ENCODE measurements around the gene IFIT5.

The IFIT5 gene, protein sequence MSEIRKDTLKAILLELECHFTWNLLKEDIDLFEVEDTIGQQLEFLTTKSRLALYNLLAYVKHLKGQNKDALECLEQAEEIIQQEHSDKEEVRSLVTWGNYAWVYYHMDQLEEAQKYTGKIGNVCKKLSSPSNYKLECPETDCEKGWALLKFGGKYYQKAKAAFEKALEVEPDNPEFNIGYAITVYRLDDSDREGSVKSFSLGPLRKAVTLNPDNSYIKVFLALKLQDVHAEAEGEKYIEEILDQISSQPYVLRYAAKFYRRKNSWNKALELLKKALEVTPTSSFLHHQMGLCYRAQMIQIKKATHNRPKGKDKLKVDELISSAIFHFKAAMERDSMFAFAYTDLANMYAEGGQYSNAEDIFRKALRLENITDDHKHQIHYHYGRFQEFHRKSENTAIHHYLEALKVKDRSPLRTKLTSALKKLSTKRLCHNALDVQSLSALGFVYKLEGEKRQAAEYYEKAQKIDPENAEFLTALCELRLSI

DNA sequence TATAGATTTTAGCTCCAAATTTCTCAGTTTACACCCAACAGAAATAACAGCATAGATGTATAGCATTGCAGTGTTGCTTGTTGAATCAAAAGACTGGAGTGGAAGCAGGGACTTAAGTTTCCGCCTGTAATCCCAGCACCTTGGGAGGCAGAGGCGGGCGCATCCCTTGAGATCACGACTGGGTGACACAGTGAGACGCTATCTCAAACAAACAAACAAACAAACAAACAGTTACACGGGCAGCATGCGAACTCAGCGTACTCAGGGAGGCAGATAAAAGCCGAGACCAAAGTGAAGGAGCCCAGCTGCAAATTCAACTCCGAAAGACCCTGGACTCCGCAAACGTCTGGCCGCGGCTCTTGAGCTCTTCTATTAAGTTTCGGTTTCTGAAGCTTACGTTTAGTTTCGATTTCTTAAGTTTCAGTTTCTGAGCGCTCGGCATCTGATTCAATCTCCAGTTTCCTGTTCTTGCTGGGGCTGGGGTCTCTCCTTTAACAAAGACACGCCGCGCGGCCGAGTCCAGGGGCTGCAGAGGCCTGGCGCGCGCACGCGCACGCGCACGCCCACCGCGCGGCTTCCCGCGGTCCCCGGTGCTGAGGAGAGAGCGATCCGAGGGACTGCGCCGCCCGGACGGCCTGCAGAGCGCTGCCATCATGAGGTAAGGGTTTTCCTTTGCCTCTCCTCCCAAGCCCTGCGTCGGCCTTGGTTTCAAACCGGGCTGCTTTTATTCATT, at the start of gene IFIT5:
IFIT5 (plus strand) TSS at position 423 of the 733 bp plus-strand sequence; CDS start at position 654, 231 bp downstream.
- peak; percentile 85 to 88 for DNase-seq
- TF ChIP-seq POLR2A (IDR thresholded peaks at IDR 0.05; ENCODE audit: low read length) (peak; percentile 40), GATA1 (IDR thresholded peaks at IDR 0.05; ENCODE audit: low read depth, low read length) (no peak)

DNA sequence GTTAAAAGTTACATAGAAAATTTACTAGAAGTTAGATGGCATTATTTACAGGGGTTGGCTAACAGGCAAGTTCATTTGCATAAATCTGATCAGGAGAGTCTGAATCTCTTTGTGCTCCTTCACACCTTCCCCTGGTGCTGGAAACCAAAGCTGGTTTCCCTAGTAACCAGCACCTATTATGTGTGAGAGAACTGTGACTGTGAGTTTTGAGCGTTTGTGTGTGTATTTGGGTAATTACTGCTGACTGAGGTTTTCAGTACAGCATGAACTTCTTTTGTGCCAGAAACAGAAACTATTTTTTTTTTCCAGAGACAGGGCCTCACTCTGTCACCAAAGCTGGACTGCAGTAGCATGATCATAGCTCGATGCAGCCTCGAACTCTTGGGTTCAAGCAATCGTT, 46.8 kb upstream of the IFIT5 start:
- TF ChIP-seq GATA1 (IDR thresholded peaks at IDR 0.05; ENCODE audit: low read depth, low read length) (no peak), POLR2A (IDR thresholded peaks at IDR 0.05; ENCODE audit: low read length) (no peak)
- DNase-seq = no peak

DNA sequence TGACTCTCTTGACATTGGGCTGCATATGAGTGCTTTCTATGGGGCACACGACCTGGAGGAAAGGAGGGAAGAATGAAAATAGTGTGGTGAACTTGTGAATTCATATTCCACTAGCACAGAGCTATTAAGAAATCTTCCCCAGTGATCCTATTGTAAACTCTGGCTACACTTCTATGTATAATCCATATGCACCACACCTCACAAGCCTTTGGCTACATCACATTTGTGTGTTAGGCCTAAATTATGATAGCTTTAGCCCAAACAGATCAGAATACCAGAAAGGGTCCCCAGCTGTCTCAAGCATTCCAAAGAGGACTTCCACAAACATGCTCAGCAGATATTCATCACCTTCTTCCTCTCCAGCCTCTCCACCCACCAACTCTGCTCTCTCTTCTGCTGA, 46.2 kb upstream of the IFIT5 start:
- TF ChIP-seq POLR2A (IDR thresholded peaks at IDR 0.05; ENCODE audit: low read length) (no peak), GATA1 (IDR thresholded peaks at IDR 0.05; ENCODE audit: low read depth, low read length) (no peak)
- no peak for DNase-seq

DNA sequence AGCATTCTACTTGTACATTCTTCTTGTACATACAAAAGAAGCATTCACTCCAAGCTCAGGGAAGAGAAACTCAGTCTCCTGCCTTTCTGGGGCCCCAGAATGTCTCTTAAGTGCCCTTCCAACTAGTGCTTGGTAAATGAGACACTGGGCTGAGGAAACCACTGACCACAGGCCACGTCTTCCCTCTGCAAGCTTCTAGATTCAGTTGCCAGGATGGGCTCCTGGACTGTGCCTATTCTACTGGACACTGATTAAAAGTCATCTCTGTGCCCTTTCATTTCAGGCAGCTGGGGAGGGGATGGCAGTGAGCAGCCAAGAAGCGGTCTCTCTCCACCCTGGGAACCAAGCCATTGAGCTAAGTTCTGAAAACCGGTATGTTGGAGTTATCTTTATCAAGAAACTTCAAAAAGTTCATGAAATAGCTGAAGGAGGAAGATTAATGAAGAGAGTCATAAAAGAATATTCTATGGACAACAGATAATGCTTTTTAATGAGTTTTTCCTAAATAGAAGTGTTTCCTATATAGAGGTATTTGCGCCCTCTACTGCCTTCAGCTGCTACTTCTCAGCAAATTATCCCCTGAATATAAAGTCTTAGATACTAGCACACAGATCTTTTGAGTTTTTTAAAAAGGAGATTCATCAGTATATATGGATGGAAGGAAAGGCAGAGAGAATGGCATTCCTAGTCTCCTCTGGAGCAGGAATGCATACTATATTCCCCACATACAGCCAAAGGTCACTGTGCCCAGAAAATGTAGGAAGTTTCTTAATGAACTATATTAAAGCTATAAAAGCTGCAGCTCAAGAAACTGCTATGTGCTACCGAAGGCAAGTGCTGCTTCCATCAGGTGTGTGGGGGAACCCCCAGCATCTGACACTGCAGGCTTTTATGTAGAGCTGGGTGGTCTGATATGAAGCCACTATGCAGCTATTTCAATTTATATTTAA, 44.9 kb upstream of the IFIT5 start:
- no peak for TF ChIP-seq GATA1 (IDR thresholded peaks at IDR 0.05; ENCODE audit: low read depth, low read length)
- TF ChIP-seq POLR2A (IDR thresholded peaks at IDR 0.05; ENCODE audit: low read length) = no peak
- DNase-seq = peak; percentile 35 to 39

DNA sequence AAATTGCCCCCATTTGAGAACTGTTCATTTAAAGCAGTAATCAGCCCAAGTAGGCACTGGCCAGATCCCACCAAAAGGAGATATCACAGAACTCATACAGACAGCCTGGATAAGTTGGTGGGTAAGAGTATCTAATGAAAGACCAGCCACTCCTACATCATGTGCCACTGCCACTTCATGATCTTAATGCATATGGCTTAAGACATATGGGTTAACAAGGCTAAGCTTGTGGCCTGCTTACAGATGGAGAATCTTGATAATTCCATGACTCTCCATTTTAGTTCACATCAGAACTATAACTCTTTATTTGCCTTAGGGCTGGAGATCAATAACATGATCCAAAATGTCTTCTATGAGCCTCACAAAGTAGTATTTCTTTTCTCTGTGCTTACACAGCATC, 43.3 kb upstream of the IFIT5 start:
- TF ChIP-seq GATA1 (IDR thresholded peaks at IDR 0.05; ENCODE audit: low read depth, low read length) = no peak
- TF ChIP-seq POLR2A (IDR thresholded peaks at IDR 0.05; ENCODE audit: low read length) = no peak
- peak; percentile 50 to 82 for DNase-seq

DNA sequence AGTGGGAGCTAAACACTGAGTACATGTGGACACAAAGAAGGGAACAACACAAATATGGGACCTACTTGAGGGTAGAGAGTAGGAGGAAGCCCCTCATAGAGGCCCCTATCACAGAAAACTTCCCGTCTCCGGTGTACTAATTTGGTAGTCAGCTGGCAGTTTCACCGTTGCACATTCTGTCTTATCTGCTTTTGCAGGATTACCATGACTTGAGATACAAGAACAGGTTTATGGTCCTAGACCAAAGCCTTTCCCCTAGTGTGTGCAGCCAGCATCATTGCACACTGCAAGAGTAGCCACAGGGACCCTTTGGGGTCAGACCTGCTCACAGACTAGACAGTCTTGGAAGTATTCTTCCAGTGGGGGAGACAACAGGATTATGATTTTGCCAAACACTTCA, 42.4 kb upstream of the IFIT5 start:
- TF ChIP-seq GATA1 (IDR thresholded peaks at IDR 0.05; ENCODE audit: low read depth, low read length) (no peak), POLR2A (IDR thresholded peaks at IDR 0.05; ENCODE audit: low read length) (no peak)
- peak; percentile 50 to 73 for DNase-seq

DNA sequence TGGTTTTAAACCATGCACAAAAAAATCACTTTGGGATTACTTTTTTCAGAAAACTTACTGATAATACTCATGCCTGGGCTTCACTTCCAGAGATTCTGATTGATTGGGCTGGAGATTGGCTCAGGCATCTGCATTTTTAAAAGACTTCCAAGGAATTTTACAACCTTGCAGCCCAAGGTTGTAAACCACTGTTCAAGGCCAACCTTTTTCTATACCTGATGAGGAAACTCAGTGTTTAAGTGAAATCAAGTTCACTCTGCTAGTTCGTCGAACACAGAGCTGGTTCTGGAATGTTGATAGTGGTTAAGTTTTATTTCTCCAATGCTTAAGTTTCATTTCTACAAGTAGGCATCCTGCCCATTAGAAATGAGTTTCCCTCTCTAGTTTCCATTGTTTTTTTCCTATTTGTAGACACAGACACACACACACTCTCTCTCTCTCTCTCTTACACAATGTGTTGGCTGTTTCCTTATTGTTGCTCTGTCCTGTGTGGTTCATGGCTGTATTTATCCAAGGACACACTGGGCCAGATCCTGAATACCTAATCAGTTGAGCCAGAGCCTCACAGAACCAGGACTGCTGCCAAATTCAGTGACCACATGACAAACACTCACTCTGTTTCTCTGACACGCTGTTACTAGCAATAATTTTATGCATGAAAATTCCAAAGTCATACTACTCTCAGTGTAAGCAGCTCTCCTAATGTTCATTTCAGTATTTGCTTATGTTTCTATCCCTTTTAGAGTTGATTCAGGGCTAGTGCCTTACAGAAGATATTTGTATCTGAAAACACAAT, 40.3 kb upstream of the IFIT5 start:
- DNase-seq = peak; percentile 88 to 91
- TF ChIP-seq POLR2A (IDR thresholded peaks at IDR 0.05; ENCODE audit: low read length) = no peak
- no peak for TF ChIP-seq GATA1 (IDR thresholded peaks at IDR 0.05; ENCODE audit: low read depth, low read length)

DNA sequence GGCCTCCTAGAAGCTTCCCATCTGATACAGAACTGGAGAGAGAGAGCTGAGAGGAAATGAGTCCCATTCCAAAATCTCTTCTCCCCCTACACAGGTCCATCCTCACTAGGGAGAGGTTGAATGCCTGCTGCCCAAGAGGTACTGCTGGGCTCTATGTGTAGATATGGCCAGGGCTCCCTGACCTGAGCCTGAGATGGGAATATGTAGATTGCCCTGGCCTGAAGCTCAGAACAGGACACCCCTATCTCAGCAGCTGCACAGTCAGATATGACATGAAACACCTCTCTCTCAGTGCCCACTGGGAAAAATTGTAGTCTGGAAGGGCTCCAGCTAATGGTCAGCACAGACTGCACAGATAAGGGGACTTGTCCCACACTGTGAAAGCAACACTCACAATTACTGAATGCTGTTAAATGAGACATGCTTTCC, 39.6 kb upstream of the IFIT5 start:
- TF ChIP-seq POLR2A (IDR thresholded peaks at IDR 0.05; ENCODE audit: low read length) (no peak), GATA1 (IDR thresholded peaks at IDR 0.05; ENCODE audit: low read depth, low read length) (peak; percentile 19)
- peak; percentile 85 to 92 for DNase-seq

DNA sequence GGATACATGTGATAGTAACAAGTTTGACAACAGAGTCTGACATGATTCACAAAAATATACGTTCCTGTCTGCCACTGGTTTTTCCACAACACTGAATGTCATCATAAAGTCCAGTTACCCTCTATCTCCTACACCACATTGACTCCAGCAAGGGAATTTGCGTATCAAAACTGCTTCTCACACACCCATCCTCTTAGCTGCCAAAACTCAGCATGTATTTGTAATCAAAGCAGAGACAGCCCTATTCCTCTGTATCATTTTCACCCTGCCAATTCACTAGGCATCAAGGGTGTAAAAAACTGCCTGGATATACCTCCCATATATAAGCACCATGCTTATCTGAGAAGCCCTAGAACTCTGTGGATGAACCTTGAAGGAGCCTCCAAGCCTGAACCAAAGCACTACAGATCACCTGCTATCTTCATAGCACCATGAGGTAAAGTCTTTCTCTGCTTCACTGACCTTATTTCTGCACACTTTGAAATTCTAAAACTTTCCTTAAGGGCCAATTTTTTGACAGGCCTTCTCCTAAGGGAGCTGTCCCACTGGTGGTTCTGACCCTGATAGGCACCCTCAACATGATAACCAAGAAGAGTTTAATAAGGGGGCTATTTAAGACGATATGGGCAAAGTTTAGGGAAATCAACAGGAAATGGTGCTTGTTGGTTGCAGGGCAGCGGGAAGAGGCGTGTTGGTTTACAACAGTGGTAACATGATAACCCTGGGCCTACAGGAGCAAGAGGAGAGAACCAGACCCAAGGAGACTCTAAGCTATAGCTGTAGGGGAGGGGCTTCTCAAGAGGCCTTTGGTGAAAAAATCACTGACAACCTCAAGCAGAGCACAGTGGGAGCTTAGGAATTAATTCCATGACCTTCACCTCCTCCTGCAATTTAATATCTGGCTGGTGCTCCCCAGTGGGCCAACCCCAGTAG, 36.4 kb upstream of the IFIT5 start, which contains the start of gene IFIT1B:
IFIT1B (plus strand) TSS at position 352 of the 933 bp plus-strand sequence; CDS start at position 432, 80 bp downstream.
- TF ChIP-seq POLR2A (IDR thresholded peaks at IDR 0.05; ENCODE audit: low read length) (no peak), GATA1 (IDR thresholded peaks at IDR 0.05; ENCODE audit: low read depth, low read length) (no peak)
- DNase-seq = peak; percentile 64 to 71

DNA sequence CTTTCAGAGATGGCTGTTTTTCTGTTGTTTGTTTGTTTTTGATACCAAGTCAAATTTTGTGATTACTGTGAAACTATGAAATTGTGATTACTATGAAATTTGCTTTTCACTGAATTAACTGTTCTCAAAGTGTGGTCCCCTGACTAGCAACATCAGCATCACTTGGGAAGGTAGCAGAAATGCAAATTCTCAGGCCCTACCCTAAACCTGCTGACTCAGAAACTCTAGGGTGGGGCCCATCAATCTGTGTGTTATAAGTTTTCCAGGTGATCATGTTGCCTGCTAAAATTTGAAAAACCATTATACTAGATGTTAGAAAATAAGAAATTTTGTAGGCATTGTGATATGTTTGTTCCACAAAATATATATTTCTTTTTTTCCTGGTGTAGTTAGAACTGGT, 35.3 kb upstream of the IFIT5 start:
- TF ChIP-seq POLR2A (IDR thresholded peaks at IDR 0.05; ENCODE audit: low read length) = no peak
- TF ChIP-seq GATA1 (IDR thresholded peaks at IDR 0.05; ENCODE audit: low read depth, low read length) = no peak
- no peak for DNase-seq

DNA sequence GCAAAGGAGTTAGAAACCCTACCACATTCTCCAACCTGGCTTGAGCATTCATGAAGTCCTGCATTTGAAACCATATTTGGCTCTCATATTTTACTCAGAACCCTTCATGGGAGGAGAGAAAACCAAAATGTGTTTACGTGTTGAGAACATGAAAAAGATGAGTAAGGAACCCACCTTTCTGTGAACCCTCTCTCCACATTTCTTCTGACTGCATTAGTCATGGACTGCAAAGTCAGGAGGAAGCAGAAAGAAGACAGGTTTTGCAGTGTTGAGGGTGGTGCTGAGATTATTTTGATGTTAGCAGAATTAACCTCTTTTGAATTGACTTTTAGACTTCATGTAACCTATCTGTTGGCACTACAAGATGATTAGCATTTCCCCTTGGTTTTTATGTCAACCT, 31.6 kb upstream of the IFIT5 start:
- no peak for TF ChIP-seq GATA1 (IDR thresholded peaks at IDR 0.05; ENCODE audit: low read depth, low read length)
- no peak for TF ChIP-seq POLR2A (IDR thresholded peaks at IDR 0.05; ENCODE audit: low read length)
- DNase-seq = no peak
